HFF-Myc (cell line): Measurements from ENCODE around the gene LPAR5.

Experiments
- DNase-seq: peaks from one replicate; pipeline ENCODE4 v3.0.0-alpha.2; 2011; ENCODE audit warnings: low read depth; ENCODE audit errors: extremely low read depth
- H3K4me3 ChIP-seq: replicated peaks from 2 replicates; pipeline ENCODE4 v1.5.1; 2011; ENCODE audit warnings: low read depth, mild to moderate bottlenecking, control low read depth, low read length
- CTCF ChIP-seq: IDR thresholded peaks from 2 replicates; pipeline ENCODE4 v1.5.1; 2012; ENCODE audit warnings: mild to moderate bottlenecking, low read depth, low read length, control low read depth; ENCODE audit errors: missing control alignments

Gene LPAR5

GRCh38 chr12:6647083-6647604 lies 11.4 kb upstream of the LPAR5 start, which contains the start of gene ACRBP:
Gene ACRBP, minus strand, starts transcription at chr12:6647432. Its CDS starts 66 bp downstream, at chr12:6647366.
- TF ChIP-seq CTCF, result no peak
- peak; percentile 22 for DNase-seq
- H3K4me3 ChIP-seq, result peak within 1 kb of the TSS; percentile 30

- TF ChIP-seq CTCF, result no peak
- DNase-seq, result no peak
- peak overlapping the region; percentile 30 for H3K4me3 ChIP-seq
Observed at GRCh38 chr12:6646276-6647082, 10.7 kb upstream of the LPAR5 start.

GRCh38 chr12:6644903-6645302 lies 9.1 kb upstream of the LPAR5 start:
- peak; percentile 6 for TF ChIP-seq CTCF
- no peak for DNase-seq
- H3K4me3 ChIP-seq, result no peak overlapping the region

GRCh38 chr12:6644257-6644596 lies 8.5 kb upstream of the LPAR5 start:
- no peak overlapping the region for H3K4me3 ChIP-seq
- TF ChIP-seq CTCF, result no peak
- no peak for DNase-seq

GRCh38 chr12:6643569-6644256 lies 8.0 kb upstream of the LPAR5 start:
- no peak overlapping the region for H3K4me3 ChIP-seq
- DNase-seq, result no peak

GRCh38 chr12:6641131-6641530 lies 5.4 kb upstream of the LPAR5 start:
- no peak overlapping the region for H3K4me3 ChIP-seq
- no peak for DNase-seq
- TF ChIP-seq CTCF, result no peak

More at GRCh38 chr12:6643569-6644256, 8.0 kb upstream of the LPAR5 start:
- TF ChIP-seq CTCF, result no peak
